Stimulated activated CD8-positive, alpha-beta memory T cell treated with anti-CD3 and anti-CD28 coated beads, Interleukin-12 subunit alpha, Interleukin-12 subunit beta, amount 100 ng/mL, for 24 hours (primary cell): Measurements from ENCODE around the gene DCUN1D1.
"Not testable (repeated sequence)": the region's sequence is repeated elsewhere in the genome, so short reads cannot be mapped to it uniquely, and the experiment has no call there.

Experiments used
- DNase-seq: peaks from one replicate; pipeline ENCODE4 v3.0.0-alpha.2; 2020; ENCODE audit errors: extremely low read depth

The DCUN1D1 gene

DNA sequence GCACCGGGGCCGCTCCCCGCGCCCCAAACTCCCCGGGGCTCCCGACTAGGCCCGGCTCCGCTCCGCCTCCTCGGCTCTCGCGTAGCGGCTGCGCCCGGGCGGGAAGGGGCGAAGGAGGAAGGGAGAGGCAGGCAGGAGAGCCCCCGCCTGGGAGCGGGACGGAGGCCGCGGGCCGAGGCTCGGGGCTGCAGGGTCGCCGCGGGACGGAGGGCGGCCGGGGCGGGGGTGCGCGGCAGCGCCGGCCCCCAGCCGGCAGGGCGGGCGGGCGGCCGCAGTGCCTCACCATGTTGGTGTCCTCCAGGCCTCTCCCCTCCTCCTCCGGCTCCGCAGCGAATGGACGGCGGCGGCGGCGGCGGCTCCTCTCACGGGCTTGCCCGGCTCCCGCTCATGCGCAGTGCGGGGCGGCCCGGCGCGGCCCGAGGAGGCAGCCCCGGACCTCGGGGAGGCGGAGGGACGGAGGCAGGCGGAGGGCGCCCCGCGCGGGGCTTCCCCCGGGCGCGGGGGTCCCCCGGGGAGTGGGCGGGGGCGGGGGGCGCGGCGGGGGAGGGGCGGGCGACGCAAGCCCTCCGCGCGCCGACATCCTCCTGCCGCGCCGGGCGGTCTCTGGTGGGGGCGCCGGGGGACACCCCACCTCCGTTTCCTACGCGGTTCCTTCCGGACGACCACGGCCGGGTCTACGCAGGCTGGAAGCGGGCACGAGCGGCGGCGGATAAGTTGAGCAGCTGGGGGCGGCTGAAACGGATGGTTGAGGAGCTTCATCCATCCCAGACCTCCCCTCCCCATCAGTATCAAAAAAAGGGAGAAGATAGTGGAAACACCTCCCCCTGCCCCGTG lies at the start of gene DCUN1D1:
DCUN1D1 (minus strand) TSS at position 335 of the 834 bp plus-strand sequence; CDS start at position 286, 49 bp downstream.
- DNase-seq, result peak; percentile 65

DNA sequence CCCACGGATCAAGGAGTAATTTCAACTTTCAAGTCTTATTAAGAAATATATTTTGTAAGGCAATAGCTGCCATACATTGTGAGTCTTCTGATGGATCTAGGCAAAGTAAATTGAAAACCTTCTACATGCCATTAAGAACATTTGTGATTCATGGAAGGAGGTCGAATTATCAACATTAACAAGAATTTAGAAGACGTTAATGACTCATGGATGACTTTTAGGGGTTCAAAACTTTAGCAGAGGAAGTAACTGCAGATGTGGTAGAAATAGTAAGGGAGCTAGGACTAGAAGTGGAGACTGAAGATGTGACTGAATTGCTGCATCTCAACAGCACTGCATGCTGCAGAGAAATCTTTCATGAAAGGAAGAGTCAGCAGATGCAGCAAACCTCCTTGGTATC lies 48.1 kb upstream of the DCUN1D1 start:
- no peak for DNase-seq

DNA sequence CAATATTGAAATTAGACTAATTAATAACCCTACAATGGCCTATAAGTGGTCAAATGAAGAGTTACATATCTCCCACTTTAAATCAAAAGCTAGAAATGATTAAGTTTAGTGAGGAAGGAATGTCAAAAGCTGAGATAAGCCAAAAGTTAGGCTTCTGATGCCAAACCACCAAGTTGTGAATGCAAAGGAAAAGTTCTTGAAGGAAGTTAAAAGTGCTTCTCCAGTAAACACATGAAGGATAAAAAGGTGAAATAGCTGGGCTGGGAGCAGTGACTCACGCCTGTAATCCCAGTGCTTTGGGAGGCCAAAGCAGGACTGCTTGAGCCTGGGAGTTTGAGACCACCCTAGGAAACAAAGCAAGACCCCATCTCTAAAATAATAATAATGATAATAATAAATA lies 46.9 kb upstream of the DCUN1D1 start:
- DNase-seq, result no peak

DNA sequence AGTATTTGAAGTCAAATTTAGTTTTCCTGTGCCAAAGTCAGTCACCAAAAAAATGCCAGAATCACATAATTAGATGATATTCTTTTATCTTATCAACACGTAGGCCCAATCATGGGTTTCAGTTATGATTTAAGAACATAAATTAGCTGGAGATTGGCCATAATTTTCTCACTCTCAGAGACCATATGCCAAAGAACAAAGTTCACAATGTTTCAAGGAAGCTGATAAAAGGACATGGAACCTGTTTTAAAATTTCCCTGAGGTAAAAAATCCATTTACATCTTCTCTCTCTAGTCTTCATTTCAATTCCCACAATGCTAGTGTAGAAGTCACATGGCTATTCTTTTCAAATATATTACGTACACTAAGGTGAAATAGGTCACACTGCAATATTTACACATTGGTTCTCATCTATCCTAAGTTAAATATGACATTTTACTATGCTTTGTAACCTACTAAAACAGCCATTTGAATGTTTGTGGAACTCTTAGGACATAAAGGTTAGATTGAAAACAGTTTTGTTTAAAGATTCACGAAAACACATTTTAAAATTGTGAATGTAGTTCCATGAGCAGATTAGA lies 42.7 kb upstream of the DCUN1D1 start:
- no peak for DNase-seq

DNA sequence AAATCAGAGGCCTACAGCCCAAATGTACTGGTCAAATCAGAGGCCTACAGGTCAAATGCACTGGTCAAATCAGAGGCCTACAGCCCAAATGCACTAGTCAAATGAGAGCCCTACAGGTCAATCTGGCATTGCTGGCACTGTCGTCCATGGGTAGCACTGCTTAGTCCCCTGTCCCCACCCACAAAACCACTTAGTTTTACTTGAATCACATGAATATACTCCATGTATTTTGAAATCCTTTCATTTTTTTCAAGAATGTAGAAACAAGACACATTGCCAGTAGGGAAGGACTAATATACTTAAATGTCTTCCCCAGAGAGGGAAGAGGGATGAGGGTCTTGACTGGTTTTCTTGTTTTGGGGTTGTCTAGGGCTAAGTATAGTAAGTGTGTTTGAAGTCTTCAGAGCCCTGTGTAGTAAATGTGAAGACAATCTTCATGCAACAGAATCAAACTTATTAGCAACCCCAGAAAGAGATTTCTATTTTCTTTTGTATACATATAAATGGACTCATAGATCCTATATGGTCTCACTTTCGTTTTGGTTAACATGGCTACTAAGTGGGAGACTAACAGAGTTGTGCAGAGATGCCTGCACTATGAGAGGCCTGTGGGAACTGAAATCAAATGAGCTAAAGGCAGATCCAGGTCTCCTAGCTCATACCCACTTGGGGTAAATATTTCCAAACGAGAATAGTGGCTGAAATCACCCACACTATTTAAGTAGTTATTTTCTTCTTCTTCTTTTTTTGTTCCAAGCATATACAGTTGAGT lies 38.3 kb upstream of the DCUN1D1 start:
- DNase-seq, result no peak

DNA sequence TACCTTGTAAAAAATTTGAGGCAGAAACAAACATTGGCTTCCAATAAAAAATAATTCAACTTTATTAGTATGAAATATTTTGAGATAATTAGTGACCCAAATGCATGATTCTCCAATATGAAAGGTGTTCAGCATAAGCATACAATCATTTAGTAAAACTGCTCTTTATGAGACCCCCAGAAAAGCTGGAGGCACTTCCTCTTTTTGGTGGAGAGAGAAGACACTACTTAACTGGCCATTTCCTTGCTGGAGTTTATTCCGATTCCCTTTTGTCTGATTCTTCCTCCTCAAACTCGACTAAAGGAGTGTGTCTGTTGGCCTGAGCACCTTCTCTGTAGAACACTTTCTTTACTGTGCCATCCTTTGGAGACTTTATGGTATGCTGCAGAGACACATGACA lies 34.8 kb upstream of the DCUN1D1 start:
- no peak for DNase-seq

DNA sequence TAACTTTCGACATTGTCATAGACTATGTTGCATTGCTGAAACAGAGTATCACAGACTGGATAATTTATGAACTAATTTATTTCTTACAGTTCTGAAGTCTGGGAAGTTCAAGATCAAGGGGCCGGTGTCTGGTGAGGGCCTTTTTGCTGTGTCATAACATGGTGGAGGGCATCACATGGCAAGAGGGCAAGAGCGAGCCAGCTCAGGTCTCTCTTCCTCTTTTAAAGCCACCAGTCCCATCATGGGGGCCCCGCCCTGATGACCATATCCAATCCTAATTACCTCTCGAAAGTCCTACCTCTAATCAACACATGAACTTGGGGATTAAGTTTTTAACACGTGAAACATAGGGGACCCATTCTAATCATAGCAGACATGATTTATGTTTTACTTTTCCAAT lies 33.5 kb upstream of the DCUN1D1 start:
- DNase-seq, result no peak

DNA sequence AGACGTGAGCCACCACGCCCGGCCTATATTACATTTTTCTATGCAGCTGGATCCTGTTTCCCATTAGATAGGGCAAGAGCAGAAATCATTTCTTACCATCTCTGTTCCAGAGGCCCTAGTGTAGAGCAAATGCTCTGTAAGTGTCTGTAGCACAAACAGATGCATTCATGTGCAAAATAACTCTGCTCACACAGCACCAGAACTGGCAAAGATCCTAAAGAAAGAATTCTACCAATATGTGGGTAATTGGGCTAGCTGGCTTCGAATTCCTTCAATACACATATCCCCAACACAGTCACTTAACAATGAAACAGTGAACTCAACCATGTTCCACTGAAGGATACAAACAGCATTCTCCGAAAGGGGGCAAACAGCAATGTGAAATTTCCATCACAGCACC lies 32.7 kb upstream of the DCUN1D1 start:
- DNase-seq, result no peak

DNA sequence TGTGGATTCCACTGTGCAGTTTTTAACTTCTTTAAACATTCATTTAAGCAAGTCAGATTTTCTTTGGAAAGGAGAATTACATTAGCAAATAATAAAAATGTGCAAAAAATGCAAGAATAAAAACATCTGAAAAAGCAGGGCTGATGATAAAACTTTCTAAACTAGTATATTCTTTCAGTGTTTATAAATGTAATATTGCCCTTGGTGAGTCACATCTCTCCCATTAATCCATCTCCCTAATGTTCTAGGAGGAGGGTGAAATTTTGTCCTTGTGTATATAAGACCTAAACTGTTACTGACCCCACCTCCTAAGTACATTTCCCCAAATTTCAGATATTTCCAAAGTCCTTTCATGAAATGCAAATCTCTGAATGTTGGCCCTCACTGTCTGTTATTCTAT lies 28.5 kb upstream of the DCUN1D1 start:
- DNase-seq, result no peak

DNA sequence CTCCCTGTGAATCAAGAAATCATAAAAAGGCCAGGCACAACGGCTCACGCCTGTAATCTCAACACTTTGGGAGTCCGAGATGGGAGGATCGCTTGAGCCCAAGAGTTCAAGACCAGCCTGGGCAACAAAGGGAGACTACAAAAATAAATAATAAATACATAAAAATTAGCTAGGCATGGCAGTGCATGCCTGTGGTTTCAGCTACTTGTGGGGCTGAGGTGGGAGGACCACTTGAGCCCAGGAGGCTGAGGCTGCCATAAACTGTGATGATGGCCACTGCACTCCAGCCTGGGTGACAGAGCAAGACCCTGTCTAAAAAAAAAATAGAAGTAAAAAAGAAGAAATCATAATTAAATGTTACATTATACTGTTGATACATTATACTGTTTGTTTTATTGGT lies 28.0 kb upstream of the DCUN1D1 start:
- DNase-seq, result no peak

DNA sequence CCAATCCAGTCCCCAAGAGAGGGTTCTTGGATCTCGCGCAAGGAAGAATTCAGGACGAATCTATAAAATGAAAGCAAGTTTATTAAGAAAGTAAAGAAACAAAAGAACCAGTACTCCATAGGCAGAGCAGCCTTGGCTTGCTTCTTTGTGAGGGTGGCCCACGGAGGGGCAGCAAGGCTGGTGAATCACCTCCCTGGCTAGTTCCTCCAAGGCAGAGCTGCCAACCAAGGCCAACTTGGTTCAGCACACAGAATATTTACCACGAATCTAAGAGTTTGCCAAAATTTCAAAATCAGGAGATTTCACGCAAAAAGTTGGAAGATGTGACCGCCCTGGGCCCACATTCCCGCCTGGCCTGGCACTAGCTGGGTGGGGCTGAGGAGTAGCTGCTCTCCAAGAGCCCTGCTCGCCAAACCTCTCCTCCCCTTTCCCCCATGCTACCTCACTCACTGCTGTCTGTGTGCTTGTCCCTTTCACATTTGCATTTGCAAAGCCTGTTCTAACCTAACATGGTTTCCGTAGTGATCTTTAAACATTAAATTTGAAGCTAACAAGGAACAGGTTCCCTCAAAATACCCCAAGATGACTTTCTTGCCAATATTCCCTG lies 26.2 kb upstream of the DCUN1D1 start:
- DNase-seq, result no peak

DNA sequence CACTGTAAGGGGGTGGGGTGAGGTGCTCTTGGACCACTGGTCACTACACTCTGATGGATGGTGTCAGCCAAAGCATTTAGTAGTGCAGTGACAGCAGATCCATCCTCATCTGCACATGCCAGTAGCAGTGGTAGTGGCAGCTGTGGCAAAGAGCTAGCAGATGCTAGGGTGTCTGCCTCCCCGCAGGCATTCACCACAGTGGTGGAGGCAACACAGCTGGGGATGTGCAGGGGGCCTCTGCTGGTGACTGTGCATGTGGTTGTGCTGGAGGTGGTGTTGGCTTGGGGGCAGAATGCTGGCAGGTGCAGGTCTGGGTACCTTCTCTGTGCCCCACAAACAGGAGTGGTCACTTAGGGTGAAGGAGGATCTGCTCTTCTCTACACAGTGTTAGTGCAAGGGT lies 19.4 kb upstream of the DCUN1D1 start:
- no peak for DNase-seq

DNA sequence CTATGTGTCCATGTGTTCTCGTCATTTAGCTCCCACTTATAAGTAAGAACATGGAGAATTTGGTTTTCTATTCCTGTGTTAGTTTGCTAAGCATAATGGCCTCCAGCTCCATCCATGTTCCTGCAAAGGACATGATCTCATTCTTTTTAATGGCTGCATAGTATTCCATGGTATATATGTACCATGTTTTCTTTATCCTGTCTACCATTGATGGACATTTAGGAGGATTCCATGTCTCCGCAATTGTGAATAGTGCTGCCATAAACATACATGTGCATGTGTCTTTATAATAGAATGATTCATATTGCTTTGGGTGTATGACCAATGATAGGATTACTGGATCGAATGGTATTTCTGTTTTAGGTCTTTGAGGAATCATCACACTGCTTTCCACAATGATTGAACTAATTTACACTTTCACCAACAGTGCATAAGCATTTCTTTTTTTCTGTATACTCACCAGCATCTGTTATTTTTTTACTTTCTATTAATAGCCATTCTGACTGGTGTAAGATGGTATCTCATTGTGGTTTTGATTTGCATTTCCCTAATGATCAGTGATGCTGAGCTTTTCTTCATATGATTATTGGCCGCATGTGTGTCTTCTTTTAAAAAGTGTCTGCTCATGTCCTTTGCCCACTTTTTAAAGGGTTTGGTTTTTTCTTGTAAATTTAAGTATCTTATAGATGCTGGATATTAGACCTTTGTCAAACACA lies 13.3 kb upstream of the DCUN1D1 start:
- not testable (repeated sequence) for DNase-seq

DNA sequence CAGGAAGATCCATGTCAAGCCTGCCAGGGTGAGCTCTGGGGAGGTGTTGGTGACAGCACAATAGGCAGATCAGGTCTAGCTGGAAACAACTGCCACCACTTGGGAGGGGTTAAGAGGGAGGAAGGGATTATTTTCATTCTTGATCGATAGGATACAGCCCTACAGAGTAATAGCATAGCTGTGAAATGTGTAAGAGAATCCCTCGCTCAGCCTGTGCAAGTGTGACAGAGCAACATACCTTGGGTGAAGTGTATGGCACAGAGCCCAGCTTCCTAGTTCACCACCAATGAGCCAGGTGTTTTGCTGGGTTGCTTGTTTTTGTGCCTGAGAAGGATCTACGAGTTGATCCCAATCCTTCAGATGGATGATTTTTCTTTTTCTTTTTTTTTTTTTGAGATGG lies 9.2 kb upstream of the DCUN1D1 start:
- no peak for DNase-seq

DNA sequence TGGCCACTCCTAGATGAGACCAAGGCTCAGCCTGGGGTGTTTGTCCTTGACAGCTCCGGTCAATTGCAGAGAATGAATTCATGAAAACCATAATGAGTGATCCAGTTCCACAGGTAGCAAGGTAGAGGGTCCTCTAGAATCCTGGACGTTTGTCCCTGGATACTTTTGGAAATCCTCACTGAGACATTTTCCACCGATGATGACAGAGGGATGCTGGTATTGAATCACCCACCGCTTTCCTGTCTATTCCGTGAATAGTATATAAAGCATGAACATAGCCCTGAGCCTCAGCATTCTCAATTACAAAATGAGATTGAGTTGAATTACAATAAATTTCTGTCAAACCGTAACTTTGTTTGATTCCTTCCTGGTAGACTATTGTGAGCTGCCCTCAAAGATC lies 5.7 kb upstream of the DCUN1D1 start:
- DNase-seq, result no peak

DNA sequence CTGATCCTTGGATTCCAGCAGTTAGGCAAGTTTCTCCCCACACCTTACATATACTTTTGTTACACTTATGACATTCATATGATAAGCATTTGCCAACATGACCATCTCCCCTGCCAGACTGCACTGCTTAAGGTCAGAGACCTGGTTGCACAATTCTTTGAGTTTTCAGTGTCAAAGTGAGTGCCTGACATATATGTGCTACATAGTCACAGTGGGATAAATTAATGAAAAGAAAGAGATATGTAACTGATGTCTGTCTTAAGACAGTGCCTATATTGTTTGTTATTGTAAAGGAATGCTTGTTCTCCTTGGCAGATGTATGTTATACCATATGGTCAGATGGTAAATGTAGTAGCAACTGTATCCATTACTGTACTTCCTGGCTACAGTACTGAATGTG lies 3.5 kb upstream of the DCUN1D1 start:
- DNase-seq, result no peak

DNA sequence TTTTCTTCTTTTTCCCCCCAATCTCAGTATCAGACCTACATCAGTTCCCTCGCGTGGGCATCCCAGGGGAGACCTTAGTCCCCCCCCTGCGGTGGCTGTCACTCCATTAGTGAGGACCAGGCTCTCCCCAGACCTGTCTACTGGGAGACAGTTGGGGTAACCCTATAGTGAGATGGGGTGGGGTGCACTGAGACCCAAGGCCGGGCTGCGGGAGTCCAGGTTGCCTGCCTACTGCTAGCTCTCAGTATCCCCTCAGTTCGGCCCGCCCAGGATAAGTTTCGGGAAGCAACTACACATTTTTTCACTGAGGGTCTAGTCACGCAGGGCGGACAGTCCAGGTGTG lies 671 bp upstream of the DCUN1D1 start:
- no peak for DNase-seq

DNA sequence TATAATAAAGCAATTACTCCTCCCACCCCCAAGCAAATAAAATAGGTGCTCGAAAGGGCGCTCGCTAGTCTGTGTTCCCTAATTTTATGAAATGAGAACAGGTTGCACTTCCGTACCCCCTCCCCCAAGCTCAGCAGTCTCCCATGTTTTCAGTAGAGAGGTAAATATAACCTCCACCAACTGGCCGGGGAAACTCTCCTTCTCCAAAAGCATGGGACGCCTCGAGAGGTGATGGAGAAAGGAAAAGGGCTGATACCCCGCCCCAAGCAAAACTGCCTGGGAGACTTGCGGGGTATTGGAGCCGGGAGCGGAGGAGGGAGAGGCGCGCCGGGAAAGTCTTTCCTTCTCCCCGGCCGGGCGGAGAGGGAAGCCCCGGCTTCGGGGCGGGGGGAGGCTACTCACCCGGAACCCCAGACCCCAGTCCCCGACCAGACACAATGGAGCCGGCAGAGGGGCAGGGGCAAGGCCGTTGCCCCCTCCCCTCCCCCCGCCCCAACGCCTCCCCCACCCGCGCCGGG lies 605 bp downstream of the DCUN1D1 start:
- DNase-seq, result no peak

DNA sequence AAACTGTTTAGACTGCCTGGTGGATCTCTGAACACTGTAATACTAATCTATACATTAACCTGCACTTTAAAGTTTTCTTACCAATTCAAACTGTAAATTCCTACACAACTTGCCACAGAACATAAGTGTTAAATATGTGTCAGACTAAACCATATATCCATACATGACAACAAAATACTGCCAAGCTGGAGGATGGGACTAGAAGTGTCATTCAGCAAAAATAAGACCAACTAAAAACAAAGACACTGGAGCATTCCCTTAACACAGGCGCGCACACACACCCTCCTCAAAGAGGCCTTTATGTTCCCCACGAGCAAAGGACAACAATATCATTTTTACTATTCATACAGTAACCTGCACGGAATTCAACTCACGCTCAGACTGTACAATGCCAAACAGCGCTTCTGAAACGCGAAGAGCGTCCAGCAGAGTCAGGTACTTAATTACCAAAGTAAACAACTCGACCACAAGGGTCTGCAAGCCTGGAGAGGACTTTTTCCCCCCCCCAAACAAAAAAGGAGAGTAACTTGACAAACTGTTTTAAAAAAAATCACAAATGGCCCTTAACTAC lies 1.1 kb downstream of the DCUN1D1 start:
- no peak for DNase-seq

DNA sequence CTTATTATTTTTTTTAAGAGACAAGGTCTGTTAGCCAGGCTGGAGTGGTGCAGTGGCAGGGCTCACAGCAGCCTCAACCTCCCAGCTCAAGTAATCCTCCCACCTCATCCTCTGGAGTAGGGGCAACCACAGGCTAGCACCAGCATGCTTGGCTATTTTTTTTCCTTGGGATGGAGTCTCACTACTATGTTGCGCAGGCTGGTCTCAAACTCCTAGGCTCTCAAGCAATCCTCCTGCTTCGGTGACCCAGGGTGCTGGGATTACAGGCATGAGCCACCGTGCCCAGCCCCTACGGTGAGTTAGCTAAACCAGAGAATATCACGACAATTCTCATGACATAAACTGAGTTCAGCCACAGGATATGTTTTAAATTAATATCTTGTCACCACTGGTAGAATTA lies 2.0 kb downstream of the DCUN1D1 start:
- no peak for DNase-seq

DNA sequence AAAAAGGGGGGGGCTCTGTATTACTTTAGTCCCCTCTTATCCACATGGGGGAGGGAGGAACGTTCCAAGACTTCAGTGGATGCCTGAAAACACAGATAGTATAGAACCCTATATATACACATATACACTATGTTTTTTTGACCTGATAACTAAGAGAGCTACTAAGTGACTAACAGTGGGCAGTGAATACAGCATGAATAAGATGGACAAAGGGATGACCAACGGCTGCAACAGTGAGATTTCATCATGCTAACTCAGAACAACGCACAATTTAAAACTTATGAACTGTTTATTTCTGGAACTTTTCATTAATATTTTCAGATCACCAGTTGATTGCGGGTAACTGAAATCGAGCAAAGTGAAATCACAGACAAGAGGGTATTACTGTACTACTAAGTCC lies 7.3 kb downstream of the DCUN1D1 start:
- no peak for DNase-seq
